ENCODE measurements around the gene PRDM11. TPM values are rescaled to one million over a fixed set of nuclear protein-coding genes. Genes with fewer than 3 reads are reported as not detected.
A peak's percentile ranks its signal among the peaks of the same experiment; 100 is the strongest.

Gene PRDM11
- total and polyA plus RNA-seq, 4 donors = 6.1 to 29.6 (median 18.0) TPM

- H3K27me3 ChIP-seq (ENCODE audit: control insufficient read depth in 1 of 2, insufficient read depth in 2 of 2, low read length in 1 of 2) = no peaks in the 10 kb centered on the region
- DNase-seq (peak in 1 of 2 donors; percentile 32), ATAC-seq (ENCODE audit: low FRiP score) (no peak)
- 84 to 85% methylated on average over 4 of the region's 4 CpGs for WGBS, 2 donors
- H3K27ac ChIP-seq (ENCODE audit: low read depth in 1 of 2, low read length in 2 of 2) = no peak overlapping the region
- H3K4me1 ChIP-seq (ENCODE audit: control insufficient read depth in 1 of 2, insufficient read depth in 2 of 2, low read length in 2 of 2) = no peaks in the 10 kb centered on the region
- H3K4me3 ChIP-seq (ENCODE audit: low read length in 2 of 2) = no peak overlapping the region
- H3K9me3 ChIP-seq (ENCODE audit: control insufficient read depth, low read length) = no peaks in the 10 kb centered on the region
- no peaks in the 10 kb centered on the region for H3K36me3 ChIP-seq (ENCODE audit: control insufficient read depth in 1 of 2, insufficient read depth in 2 of 2, low read length in 1 of 2)
- intact Hi-C loops (cut with DNase I) = loop anchor here (1.0 to 10.0 kb wide), 3 partner anchors 168 to 480 kb away; no protein-coding TSS in a partner anchor
Observed at GRCh38 chr11:45104790-45105084, 41.7 kb upstream of the PRDM11 start.

GRCh38 chr11:45105233-45105983 is 41.0 kb upstream of the PRDM11 start:
- 39 to 48% methylated on average over 6 to 7 of the region's 7 CpGs for WGBS, 2 donors
- DNase-seq (peak; percentile 82 to 94), ATAC-seq (ENCODE audit: low FRiP score) (peak; percentile 83)
- no peaks in the 10 kb centered on the region for H3K4me1 ChIP-seq (ENCODE audit: control insufficient read depth in 1 of 2, insufficient read depth in 2 of 2, low read length in 2 of 2)
- no peaks in the 10 kb centered on the region for H3K36me3 ChIP-seq (ENCODE audit: control insufficient read depth in 1 of 2, insufficient read depth in 2 of 2, low read length in 1 of 2)
- intact Hi-C loops (cut with DNase I) = loop anchor here (1.0 to 10.0 kb wide), 3 partner anchors 169 to 481 kb away; no protein-coding TSS in a partner anchor
- no peaks in the 10 kb centered on the region for H3K27me3 ChIP-seq (ENCODE audit: control insufficient read depth in 1 of 2, insufficient read depth in 2 of 2, low read length in 1 of 2)
- H3K27ac ChIP-seq (ENCODE audit: low read depth in 1 of 2, low read length in 2 of 2) = no peak overlapping the region
- no peak overlapping the region for H3K4me3 ChIP-seq (ENCODE audit: low read length in 2 of 2)
- no peaks in the 10 kb centered on the region for H3K9me3 ChIP-seq (ENCODE audit: control insufficient read depth, low read length)

GRCh38 chr11:45105984-45106375 is 40.5 kb upstream of the PRDM11 start:
- no peaks in the 10 kb centered on the region for H3K27me3 ChIP-seq (ENCODE audit: control insufficient read depth in 1 of 2, insufficient read depth in 2 of 2, low read length in 1 of 2)
- H3K9me3 ChIP-seq (ENCODE audit: control insufficient read depth, low read length) = no peaks in the 10 kb centered on the region
- H3K4me3 ChIP-seq (ENCODE audit: low read length in 2 of 2) = no peak overlapping the region
- DNase-seq (peak in 1 of 2 donors; percentile 75), ATAC-seq (ENCODE audit: low FRiP score) (no peak)
- H3K36me3 ChIP-seq (ENCODE audit: control insufficient read depth in 1 of 2, insufficient read depth in 2 of 2, low read length in 1 of 2) = no peaks in the 10 kb centered on the region
- 74 to 75% methylated on average over 8 of the region's 8 CpGs for WGBS, 2 donors
- intact Hi-C loops (cut with DNase I) = loop anchor here (1.0 to 10.0 kb wide), 3 partner anchors 169 to 481 kb away; no protein-coding TSS in a partner anchor
- H3K4me1 ChIP-seq (ENCODE audit: control insufficient read depth in 1 of 2, insufficient read depth in 2 of 2, low read length in 2 of 2) = no peaks in the 10 kb centered on the region
- no peak overlapping the region for H3K27ac ChIP-seq (ENCODE audit: low read depth in 1 of 2, low read length in 2 of 2)

- Histone ChIP-seq H3K4me3 (ENCODE audit: low read length in 2 of 2) (no peak overlapping the region), H3K27me3 (ENCODE audit: control insufficient read depth in 1 of 2, insufficient read depth in 2 of 2, low read length in 1 of 2) (no peaks in the 10 kb centered on the region), H3K4me1 (ENCODE audit: control insufficient read depth in 1 of 2, insufficient read depth in 2 of 2, low read length in 2 of 2) (no peaks in the 10 kb centered on the region), H3K36me3 (ENCODE audit: control insufficient read depth in 1 of 2, insufficient read depth in 2 of 2, low read length in 1 of 2) (no peaks in the 10 kb centered on the region), H3K9me3 (ENCODE audit: control insufficient read depth, low read length) (no peaks in the 10 kb centered on the region), H3K27ac (ENCODE audit: low read depth in 1 of 2, low read length in 2 of 2) (no peak overlapping the region)
- peak in 1 of 2 donors; percentile 39 for DNase-seq
- no peak for ATAC-seq (ENCODE audit: low FRiP score)
- intact Hi-C loops (cut with DNase I) = loop anchor here in 1 of 2 donors (10.0 kb wide), 1 partner anchor 482 kb away; no protein-coding TSS in a partner anchor
- WGBS, 2 donors = 86 to 87% methylated on average over 9 of the region's 9 CpGs
Observed at GRCh38 chr11:45106440-45106839, 40.0 kb upstream of the PRDM11 start.

- Histone ChIP-seq H3K27me3 (ENCODE audit: control insufficient read depth in 1 of 2, insufficient read depth in 2 of 2, low read length in 1 of 2) (no peaks in the 10 kb centered on the region), H3K4me1 (ENCODE audit: control insufficient read depth in 1 of 2, insufficient read depth in 2 of 2, low read length in 2 of 2) (no peaks in the 10 kb centered on the region), H3K36me3 (ENCODE audit: control insufficient read depth in 1 of 2, insufficient read depth in 2 of 2, low read length in 1 of 2) (no peaks in the 10 kb centered on the region), H3K9me3 (ENCODE audit: control insufficient read depth, low read length) (no peaks in the 10 kb centered on the region), H3K4me3 (ENCODE audit: low read length in 2 of 2) (no peak overlapping the region), H3K27ac (ENCODE audit: low read depth in 1 of 2, low read length in 2 of 2) (no peak overlapping the region)
- intact Hi-C loops (cut with DNase I) = loop anchor here in 1 of 2 donors (10.0 kb wide), 1 partner anchor 482 kb away; no protein-coding TSS in a partner anchor
- WGBS, 2 donors = 73 to 79% methylated on average over 5 of the region's 5 CpGs
- ATAC-seq (ENCODE audit: low FRiP score) = no peak
- peak in 1 of 2 donors; percentile 40 for DNase-seq
Observed at GRCh38 chr11:45107029-45107428, 39.4 kb upstream of the PRDM11 start.

- H3K9me3 ChIP-seq (ENCODE audit: control insufficient read depth, low read length) = no peaks in the 10 kb centered on the region
- no peak for DNase-seq
- no peaks in the 10 kb centered on the region for H3K27me3 ChIP-seq (ENCODE audit: control insufficient read depth in 1 of 2, insufficient read depth in 2 of 2, low read length in 1 of 2)
- no peak overlapping the region for H3K4me3 ChIP-seq (ENCODE audit: low read length in 2 of 2)
- intact Hi-C loops (cut with DNase I) = loop anchor here in 1 of 2 donors (10.0 kb wide), 1 partner anchor 484 kb away; no protein-coding TSS in a partner anchor
- no peaks in the 10 kb centered on the region for H3K4me1 ChIP-seq (ENCODE audit: control insufficient read depth in 1 of 2, insufficient read depth in 2 of 2, low read length in 2 of 2)
- H3K27ac ChIP-seq (ENCODE audit: low read depth in 1 of 2, low read length in 2 of 2) = no peak overlapping the region
- WGBS, 2 donors = 63 to 64% methylated on average over 14 of the region's 14 CpGs
- no peaks in the 10 kb centered on the region for H3K36me3 ChIP-seq (ENCODE audit: control insufficient read depth in 1 of 2, insufficient read depth in 2 of 2, low read length in 1 of 2)
- ATAC-seq (ENCODE audit: low FRiP score) = no peak
Observed at GRCh38 chr11:45108070-45109064, 38.1 kb upstream of the PRDM11 start.

- DNase-seq = no peak
- no peak overlapping the region for H3K27ac ChIP-seq (ENCODE audit: low read depth in 1 of 2, low read length in 2 of 2)
- WGBS, 2 donors = 76 to 98% methylated on average over 3 of the region's 3 CpGs
- no peaks in the 10 kb centered on the region for H3K9me3 ChIP-seq (ENCODE audit: control insufficient read depth, low read length)
- intact Hi-C loops (cut with DNase I) = loop anchor here in 1 of 2 donors (10.0 kb wide), 1 partner anchor 485 kb away; no protein-coding TSS in a partner anchor
- no peaks in the 10 kb centered on the region for H3K4me1 ChIP-seq (ENCODE audit: control insufficient read depth in 1 of 2, insufficient read depth in 2 of 2, low read length in 2 of 2)
- H3K36me3 ChIP-seq (ENCODE audit: control insufficient read depth in 1 of 2, insufficient read depth in 2 of 2, low read length in 1 of 2) = no peaks in the 10 kb centered on the region
- no peaks in the 10 kb centered on the region for H3K27me3 ChIP-seq (ENCODE audit: control insufficient read depth in 1 of 2, insufficient read depth in 2 of 2, low read length in 1 of 2)
- no peak for ATAC-seq (ENCODE audit: low FRiP score)
- H3K4me3 ChIP-seq (ENCODE audit: low read length in 2 of 2) = no peak overlapping the region
Observed at GRCh38 chr11:45109400-45109799, 37.0 kb upstream of the PRDM11 start.

- intact Hi-C loops (cut with DNase I) = loop anchor here (1.0 to 10.0 kb wide), 5 partner anchors 124 to 222 kb away; no protein-coding TSS in a partner anchor
- Histone ChIP-seq H3K36me3 (ENCODE audit: control insufficient read depth in 1 of 2, insufficient read depth in 2 of 2, low read length in 1 of 2) (no peaks in the 10 kb centered on the region), H3K4me3 (ENCODE audit: low read length in 2 of 2) (no peak overlapping the region), H3K27me3 (ENCODE audit: control insufficient read depth in 1 of 2, insufficient read depth in 2 of 2, low read length in 1 of 2) (no peaks in the 10 kb centered on the region), H3K4me1 (ENCODE audit: control insufficient read depth in 1 of 2, insufficient read depth in 2 of 2, low read length in 2 of 2) (no peaks in the 10 kb centered on the region), H3K27ac (ENCODE audit: low read depth in 1 of 2, low read length in 2 of 2) (no peak overlapping the region), H3K9me3 (ENCODE audit: control insufficient read depth, low read length) (no peaks in the 10 kb centered on the region)
- ATAC-seq (ENCODE audit: low FRiP score) = peak; percentile 81
- WGBS, 2 donors = 5 to 11% methylated on average over 10 of the region's 10 CpGs
- DNase-seq = no peak
Observed at GRCh38 chr11:45110562-45110961, 35.9 kb upstream of the PRDM11 start.

All from aorta (tissue), 5 donors.